Measurements from ENCODE around the gene C9orf72.

The C9orf72 gene

DNA sequence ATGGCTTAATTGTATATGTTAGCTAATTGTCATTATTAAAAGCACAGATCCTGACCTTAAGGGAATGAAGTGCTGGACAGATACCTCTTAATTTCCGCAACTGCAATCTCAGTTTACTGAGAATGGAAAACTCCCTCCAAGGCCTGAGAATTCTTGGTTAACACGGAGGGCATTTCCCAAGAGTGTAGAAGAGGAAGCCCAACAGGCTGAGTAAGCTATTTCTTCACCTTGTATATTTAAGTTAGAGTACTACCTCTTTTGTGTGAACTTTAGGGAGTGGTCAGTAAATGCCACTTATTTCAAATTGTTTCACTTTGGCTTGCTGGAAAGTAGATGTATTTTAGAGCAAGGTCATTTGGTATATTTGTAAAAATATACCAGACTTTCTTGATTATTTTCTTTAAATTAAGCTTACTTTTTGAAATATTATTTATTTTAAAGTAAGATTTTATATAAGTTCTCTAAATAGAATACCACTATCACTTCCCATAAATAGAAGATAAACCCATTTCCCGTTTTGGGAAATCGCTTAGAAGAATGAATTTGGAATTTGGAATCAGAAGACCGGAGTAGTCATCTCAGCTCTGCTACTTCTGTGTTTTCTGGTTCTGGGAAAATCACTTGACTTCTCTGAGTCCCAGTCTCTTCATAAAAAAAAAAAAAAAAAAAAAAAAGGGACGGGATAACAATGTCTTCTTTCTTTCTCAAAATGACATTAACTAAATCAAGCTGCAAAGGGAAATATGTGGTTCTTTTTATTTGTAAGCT is 26.0 kb upstream of the C9orf72 start:
- DNase-seq (ENCODE audit: low read depth, low spot score), result no peak
- ChIA-PET CTCF (no interaction called here), POLR2A (no interaction called here)
- H3K4me3 ChIP-seq (ENCODE audit: low read depth, low read length), result no peak overlapping the region
- no peak for TF ChIP-seq CTCF (IDR thresholded peaks at IDR 0.05; ENCODE audit: insufficient read depth, low read length, missing control alignments)

- no peak for TF ChIP-seq CTCF (IDR thresholded peaks at IDR 0.05; ENCODE audit: insufficient read depth, low read length, missing control alignments)
- no peak overlapping the region for H3K4me3 ChIP-seq (ENCODE audit: low read depth, low read length)
- DNase-seq (ENCODE audit: low read depth, low spot score), result no peak
- CTCF ChIA-PET, result no interaction called here
- POLR2A ChIA-PET, result no interaction called here
Observed at GRCh38 chr9:27595733-27596132, 22.5 kb upstream of the C9orf72 start.

GRCh38 chr9:27591672-27592071 is 18.4 kb upstream of the C9orf72 start:
- CTCF ChIA-PET, result no interaction called here
- H3K4me3 ChIP-seq (ENCODE audit: low read depth, low read length), result no peak overlapping the region
- TF ChIP-seq CTCF (IDR thresholded peaks at IDR 0.05; ENCODE audit: insufficient read depth, low read length, missing control alignments), result no peak
- POLR2A ChIA-PET, result no interaction called here
- DNase-seq (ENCODE audit: low read depth, low spot score), result no peak

GRCh38 chr9:27591093-27591492 is 17.8 kb upstream of the C9orf72 start:
- DNase-seq (ENCODE audit: low read depth, low spot score), result no peak
- TF ChIP-seq CTCF (IDR thresholded peaks at IDR 0.05; ENCODE audit: insufficient read depth, low read length, missing control alignments), result no peak
- POLR2A ChIA-PET, result no interaction called here
- H3K4me3 ChIP-seq (ENCODE audit: low read depth, low read length), result no peak overlapping the region
- CTCF ChIA-PET, result interaction anchor here (1.3 kb wide), 1 partner anchor 12 kb away, joined by 4 read pairs; no protein-coding TSS in a partner anchor

DNA sequence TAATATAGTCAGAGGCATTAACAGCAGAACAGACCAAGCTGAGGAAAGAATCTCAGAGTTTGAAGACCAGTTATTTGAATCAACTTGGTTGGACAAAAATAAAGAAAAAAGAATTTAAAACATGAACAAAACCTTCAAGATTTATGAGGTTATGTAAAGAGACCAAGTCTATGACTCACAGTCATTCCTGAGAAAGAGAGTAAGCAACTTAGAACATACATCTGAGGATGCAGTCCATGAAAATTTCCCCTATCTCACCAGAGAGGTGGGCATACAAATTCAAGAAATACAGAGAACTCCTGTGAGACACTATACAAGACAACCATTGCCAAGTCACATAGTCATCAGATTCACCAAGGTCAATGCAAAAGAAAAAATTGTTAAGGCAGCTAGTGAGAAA is 17.4 kb upstream of the C9orf72 start:
- ChIA-PET POLR2A (no interaction called here), CTCF (interaction anchor here (1.3 kb wide), 1 partner anchor 11 kb away, joined by 4 read pairs; no protein-coding TSS in a partner anchor)
- no peak for DNase-seq (ENCODE audit: low read depth, low spot score)
- no peak for TF ChIP-seq CTCF (IDR thresholded peaks at IDR 0.05; ENCODE audit: insufficient read depth, low read length, missing control alignments)
- no peak overlapping the region for H3K4me3 ChIP-seq (ENCODE audit: low read depth, low read length)

DNA sequence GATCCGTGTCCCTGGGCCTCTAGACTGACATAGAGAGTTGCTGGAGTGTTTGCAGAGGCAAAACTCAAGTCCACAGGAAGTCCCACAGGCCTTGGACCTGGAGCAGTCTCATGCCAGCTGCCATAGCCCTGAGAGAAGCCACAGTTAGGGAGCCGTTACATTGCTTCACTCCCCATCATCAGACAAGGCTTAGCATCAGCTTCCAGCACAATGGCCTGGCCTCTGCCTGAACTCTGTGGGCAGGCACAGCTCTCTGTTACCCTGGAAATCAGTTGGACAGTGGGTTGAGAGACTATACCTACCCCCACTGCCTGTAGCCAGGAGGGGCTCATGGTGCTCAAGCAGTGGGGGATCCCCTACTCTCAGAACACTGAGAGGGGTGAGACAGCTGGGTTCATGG is 16.2 kb upstream of the C9orf72 start:
- DNase-seq (ENCODE audit: low read depth, low spot score), result no peak
- no peak overlapping the region for H3K4me3 ChIP-seq (ENCODE audit: low read depth, low read length)
- no peak for TF ChIP-seq CTCF (IDR thresholded peaks at IDR 0.05; ENCODE audit: insufficient read depth, low read length, missing control alignments)
- ChIA-PET CTCF (no interaction called here), POLR2A (no interaction called here)
